Measurements from ENCODE around the gene HOXB9.

HOXB9 gene

GRCh38 chr17:48626245-48627117, at the start of gene HOXB9:
Gene HOXB9, minus strand, starts transcription at chr17:48626358. Its CDS starts 89 bp downstream, at chr17:48626269.
- no peak for DNase-seq (ENCODE audit: low read depth, low spot score)

DNA sequence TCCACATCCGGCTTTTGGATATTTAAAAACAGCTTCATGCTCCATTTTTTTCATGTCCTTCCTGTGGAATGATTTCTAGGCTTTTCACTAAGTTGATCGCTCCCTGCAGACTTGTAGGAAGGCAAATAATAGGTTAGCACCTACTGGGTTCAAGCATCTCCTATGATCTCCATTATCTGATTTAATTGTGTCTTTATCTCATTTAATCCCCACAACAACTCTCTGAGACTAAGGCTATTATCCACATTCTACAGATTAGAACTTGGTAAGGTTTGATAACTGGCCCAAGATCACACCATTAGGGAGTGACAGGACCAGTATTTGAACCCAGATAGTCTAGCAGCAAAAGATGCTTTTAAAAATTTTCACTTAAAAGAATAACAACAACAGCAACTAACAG, 46.2 kb upstream of the HOXB9 start:
- DNase-seq (ENCODE audit: low read depth, low spot score), result no peak

- peak; percentile 22 for DNase-seq (ENCODE audit: low read depth, low spot score)
These were observed 45.6 kb upstream of the HOXB9 start for GRCh38 chr17:48671697-48672171.

GRCh38 chr17:48663134-48663924, 37.2 kb upstream of the HOXB9 start:
- DNase-seq (ENCODE audit: low read depth, low spot score), result no peak

GRCh38 chr17:48655913-48656312, 29.8 kb upstream of the HOXB9 start:
- no peak for DNase-seq (ENCODE audit: low read depth, low spot score)

GRCh38 chr17:48649741-48650140, 23.6 kb upstream of the HOXB9 start:
- no peak for DNase-seq (ENCODE audit: low read depth, low spot score)

DNA sequence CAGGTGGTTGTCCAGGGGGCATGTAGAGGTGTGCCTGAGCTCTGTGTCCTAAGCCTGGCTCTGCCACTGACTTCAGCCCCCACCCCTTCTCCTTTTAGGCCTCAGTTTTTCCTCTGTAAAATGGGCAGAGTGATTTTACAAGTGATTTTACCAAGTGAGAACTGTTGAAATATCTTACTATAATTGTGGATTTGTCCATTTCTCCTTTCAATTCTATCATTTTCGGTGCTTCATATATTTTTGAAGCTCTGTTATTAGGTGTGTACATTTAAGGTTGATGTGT, 21.7 kb upstream of the HOXB9 start:
- DNase-seq (ENCODE audit: low read depth, low spot score), result no peak

GRCh38 chr17:48647103-48647962, 21.2 kb upstream of the HOXB9 start:
- DNase-seq (ENCODE audit: low read depth, low spot score), result no peak

DNA sequence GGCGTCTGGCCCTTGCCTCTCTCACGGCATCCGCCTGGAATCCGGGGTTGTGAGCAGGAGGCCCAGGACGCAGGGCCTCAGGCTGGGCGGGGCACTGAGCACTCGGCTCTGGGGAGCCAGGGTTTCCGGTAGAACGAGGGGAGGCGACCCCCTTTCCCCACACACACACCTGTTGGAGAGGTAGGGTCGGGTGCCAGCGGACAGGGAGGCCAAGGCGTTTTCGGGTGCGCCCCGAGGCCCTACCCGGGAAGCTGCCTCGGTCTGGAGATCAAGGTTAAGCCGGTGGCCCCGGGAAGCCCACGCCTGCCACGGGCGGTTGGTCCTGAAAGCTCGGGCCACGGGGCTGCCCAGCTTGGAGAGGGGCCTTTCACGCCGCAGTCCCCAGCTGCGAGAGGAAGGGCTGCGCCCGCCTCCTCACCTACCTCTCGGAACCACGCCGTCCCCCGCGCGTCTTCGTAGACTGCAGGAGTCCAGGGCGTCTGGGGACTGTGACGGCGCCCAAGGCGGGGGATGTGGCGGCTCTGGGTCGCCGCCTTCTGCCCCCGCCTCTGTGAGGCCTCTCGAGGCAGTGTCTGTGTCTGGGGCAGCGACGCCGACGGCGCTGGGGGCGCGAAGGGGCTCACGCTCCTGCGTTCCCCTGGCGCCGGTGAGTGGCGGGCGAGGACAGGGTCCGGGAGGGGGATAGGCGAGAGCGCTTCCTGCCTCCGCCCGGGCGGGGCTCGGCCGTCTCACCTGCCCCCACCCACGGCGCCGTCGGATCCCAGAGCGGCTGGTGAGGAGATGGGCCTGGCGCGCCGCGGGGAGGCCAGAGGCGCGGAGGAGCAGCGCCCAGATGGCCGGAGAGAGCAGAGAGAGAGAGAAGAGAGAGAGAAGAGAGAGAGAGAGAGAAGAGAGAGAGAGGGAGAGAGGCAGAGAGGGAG, 20.3 kb upstream of the HOXB9 start:
- no peak for DNase-seq (ENCODE audit: low read depth, low spot score)

GRCh38 chr17:48645639-48646182, 19.6 kb upstream of the HOXB9 start:
- no peak for DNase-seq (ENCODE audit: low read depth, low spot score)

DNA sequence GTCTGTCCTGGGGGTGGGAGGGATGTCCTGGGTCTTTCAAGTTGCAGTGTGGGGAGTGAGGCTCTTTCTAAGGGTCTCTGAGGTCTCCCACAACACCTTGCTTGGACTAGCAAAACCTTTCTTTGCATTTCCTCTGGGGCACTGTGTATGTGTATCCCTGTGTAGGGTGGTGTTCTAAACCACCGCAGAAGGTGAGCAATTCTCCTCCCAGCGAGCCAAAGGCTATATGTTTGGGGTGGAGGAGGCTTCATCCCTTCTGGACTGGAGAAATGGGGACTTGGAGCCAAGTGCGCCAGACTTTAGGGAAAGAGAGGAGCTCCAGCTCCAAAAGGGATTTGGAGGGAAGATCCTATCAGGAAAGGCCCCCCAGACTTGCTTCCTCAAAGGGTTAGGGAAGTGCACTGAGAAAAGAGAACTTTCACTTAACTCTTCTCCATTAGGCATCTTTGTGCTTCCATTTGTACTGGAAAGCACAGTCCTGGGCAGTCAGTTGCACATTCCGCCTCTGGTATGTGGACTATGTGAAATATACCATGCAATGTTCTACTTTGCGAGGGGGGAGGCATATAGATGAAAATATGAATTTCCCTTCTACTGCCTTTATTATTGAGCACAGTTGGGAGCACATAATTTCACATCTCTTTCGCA, 18.9 kb upstream of the HOXB9 start:
- no peak for DNase-seq (ENCODE audit: low read depth, low spot score)

GRCh38 chr17:48644159-48644558, 18.0 kb upstream of the HOXB9 start:
- no peak for DNase-seq (ENCODE audit: low read depth, low spot score)

GRCh38 chr17:48643697-48644012, 17.5 kb upstream of the HOXB9 start:
- DNase-seq (ENCODE audit: low read depth, low spot score), result no peak

DNA sequence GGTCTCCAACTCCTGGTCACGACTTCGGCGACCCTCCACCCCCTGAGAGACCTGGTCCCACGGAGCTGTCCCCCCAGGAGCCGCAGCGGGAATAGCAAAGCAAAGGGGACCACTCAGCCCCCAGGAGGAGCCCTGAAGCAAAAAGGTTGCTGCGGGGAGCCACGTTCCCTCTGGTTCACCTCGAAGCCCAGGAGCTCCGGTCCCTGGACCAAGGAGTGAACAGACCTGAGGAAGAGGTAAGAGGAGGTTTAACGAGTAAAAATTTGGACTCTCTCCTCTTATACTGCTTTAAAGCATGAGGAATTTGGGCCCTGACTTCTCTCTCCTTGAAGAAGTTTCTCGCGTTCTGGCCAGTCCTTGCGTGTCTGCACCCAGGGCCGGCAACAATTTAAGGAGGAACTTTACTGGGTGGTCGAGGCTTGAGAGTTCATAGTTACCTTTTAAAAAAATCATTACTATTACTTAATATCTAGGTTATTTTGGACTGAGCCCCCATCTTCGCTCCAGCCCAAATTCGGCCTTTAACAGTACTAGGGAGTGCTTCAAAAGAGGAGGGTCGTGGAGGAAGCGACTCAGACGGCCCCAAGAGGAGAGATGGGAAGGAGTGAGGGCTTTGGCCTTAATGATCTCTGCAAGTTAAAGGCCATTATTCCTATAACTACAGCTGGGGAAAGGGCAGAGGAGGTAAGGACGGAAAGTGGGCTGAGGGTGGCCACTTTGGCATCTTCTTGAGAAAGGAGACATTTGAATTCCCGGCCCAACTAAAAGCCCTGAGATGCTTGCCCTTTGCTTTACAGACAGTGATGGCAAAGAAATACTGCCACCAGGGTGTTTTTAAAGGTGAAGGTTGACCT, 16.9 kb upstream of the HOXB9 start:
- DNase-seq (ENCODE audit: low read depth, low spot score), result no peak

- DNase-seq (ENCODE audit: low read depth, low spot score), result no peak
These were observed 16.1 kb upstream of the HOXB9 start for GRCh38 chr17:48642059-48642842.

DNA sequence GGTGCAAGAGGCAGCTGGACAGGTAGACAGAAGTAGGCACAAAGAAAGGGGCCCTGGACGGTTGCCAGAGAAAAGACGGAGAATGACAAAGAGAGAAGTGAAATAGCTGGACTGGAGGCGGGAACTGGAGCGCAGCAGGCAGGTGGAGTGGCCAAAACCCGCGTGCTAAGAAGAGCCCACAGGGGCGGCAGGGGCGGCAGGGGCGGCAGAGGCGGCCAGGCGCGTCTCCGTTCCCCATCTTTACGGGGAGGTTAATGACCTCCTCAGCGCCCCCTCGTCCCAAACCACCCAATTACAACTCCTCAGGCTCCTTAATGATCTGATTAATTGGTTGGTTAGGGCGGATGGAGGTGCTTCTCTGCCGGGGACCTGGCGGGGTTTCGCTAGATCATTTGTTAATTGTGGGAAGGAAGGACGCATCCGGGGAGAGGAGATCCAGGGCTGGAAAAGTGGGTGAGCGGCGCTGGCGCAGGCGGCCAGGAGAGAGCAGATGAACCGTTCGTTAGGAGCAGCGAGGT, 15.4 kb upstream of the HOXB9 start:
- DNase-seq (ENCODE audit: low read depth, low spot score), result no peak

- DNase-seq (ENCODE audit: low read depth, low spot score), result no peak
These were observed 14.7 kb upstream of the HOXB9 start for GRCh38 chr17:48640858-48641180.
